ENCODE measurements around the gene SLC30A2. TPM values are rescaled to one million over a fixed set of nuclear protein-coding genes. Genes with fewer than 3 reads are reported as not detected.

The SLC30A2 gene
- total and polyA plus RNA-seq, 2 of the 13 experiments (the other 11 are each of a cell fraction or from before 2014, with no cell fraction given) = not detected

DNA sequence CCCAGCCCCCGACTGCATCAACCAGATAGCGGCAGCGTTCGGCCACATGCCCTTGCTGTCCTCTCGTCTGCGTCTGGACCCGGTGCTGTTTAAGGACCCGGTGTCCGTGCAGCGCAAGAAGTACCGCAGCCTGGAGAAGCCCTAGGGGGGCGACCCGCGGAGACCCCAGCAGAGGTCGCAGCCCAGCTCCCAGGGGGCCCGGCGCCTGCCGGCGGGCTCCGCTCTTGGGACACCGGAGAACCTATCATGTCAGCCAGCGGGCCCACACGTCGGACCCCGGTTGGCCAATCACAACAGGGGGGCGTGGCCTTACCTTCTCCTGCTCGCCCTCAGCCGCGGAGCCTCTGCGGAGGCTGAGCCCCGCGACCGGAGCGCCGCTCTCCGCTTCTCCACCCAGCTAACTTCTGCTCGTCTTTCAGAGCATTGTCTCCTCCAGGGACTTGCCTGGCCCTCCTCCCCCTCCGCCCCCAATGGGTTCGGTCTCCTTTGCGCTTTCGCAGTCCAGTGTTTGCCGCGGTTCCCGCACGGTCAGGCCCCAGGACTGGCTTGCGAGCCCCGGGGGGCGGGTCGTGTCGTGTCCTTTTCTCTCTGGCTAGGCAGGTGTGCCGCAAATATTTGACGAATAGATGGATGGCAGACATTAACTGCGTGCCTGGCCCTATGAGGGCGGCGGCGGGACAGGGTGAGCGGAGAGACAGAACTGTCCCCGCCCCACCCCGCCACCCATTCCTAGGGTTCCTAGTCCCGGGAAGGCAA lies 10.5 kb downstream of the SLC30A2 start (continued):
- TF ChIP-seq, protein P1, sequence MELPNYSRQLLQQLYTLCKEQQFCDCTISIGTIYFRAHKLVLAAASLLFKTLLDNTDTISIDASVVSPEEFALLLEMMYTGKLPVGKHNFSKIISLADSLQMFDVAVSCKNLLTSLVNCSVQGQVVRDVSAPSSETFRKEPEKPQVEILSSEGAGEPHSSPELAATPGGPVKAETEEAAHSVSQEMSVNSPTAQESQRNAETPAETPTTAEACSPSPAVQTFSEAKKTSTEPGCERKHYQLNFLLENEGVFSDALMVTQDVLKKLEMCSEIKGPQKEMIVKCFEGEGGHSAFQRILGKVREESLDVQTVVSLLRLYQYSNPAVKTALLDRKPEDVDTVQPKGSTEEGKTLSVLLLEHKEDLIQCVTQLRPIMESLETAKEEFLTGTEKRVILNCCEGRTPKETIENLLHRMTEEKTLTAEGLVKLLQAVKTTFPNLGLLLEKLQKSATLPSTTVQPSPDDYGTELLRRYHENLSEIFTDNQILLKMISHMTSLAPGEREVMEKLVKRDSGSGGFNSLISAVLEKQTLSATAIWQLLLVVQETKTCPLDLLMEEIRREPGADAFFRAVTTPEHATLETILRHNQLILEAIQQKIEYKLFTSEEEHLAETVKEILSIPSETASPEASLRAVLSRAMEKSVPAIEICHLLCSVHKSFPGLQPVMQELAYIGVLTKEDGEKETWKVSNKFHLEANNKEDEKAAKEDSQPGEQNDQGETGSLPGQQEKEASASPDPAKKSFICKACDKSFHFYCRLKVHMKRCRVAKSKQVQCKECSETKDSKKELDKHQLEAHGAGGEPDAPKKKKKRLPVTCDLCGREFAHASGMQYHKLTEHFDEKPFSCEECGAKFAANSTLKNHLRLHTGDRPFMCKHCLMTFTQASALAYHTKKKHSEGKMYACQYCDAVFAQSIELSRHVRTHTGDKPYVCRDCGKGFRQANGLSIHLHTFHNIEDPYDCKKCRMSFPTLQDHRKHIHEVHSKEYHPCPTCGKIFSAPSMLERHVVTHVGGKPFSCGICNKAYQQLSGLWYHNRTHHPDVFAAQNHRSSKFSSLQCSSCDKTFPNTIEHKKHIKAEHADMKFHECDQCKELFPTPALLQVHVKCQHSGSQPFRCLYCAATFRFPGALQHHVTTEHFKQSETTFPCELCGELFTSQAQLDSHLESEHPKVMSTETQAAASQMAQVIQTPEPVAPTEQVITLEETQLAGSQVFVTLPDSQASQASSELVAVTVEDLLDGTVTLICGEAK (IDR thresholded peaks at IDR 0.05) = no peak
- TF ChIP-seq, protein P1 (CRISPR knock-in tag; IDR thresholded peaks at IDR 0.05) = no peak; the same call in 1 of the 2 replicates
- no peak for TF ChIP-seq FOXM1 (CRISPR knock-in tag; IDR thresholded peaks at IDR 0.05)
- no peak for TF ChIP-seq KLF12 (CRISPR knock-in tag; IDR thresholded peaks at IDR 0.05; ENCODE audit: borderline replicate concordance)
- no peak for TF ChIP-seq ZNF577 (CRISPR knock-in tag; IDR thresholded peaks at IDR 0.05; ENCODE audit: borderline replicate concordance, low read depth)
- TF ChIP-seq FOSL1 (CRISPR knock-in tag; IDR thresholded peaks at IDR 0.05; ENCODE audit: borderline replicate concordance) = no peak
- no peak for TF ChIP-seq ZNF317 (CRISPR knock-in tag; IDR thresholded peaks at IDR 0.05)
- TF ChIP-seq, protein P2, sequence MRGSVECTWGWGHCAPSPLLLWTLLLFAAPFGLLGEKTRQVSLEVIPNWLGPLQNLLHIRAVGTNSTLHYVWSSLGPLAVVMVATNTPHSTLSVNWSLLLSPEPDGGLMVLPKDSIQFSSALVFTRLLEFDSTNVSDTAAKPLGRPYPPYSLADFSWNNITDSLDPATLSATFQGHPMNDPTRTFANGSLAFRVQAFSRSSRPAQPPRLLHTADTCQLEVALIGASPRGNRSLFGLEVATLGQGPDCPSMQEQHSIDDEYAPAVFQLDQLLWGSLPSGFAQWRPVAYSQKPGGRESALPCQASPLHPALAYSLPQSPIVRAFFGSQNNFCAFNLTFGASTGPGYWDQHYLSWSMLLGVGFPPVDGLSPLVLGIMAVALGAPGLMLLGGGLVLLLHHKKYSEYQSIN (CRISPR knock-in tag; IDR thresholded peaks at IDR 0.05; ENCODE audit: borderline replicate concordance) = no peak
- TF ChIP-seq, protein P3, sequence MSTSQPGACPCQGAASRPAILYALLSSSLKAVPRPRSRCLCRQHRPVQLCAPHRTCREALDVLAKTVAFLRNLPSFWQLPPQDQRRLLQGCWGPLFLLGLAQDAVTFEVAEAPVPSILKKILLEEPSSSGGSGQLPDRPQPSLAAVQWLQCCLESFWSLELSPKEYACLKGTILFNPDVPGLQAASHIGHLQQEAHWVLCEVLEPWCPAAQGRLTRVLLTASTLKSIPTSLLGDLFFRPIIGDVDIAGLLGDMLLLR (CRISPR knock-in tag; IDR thresholded peaks at IDR 0.05) = no peak
- no peak for TF ChIP-seq SMAD9 (CRISPR knock-in tag; IDR thresholded peaks at IDR 0.05)
- TF ChIP-seq MYC (CRISPR knock-in tag; IDR thresholded peaks at IDR 0.05; ENCODE audit: borderline replicate concordance) = peak; percentile 52; the same call in 1 of the 2 replicates
- TF ChIP-seq, protein P4, sequence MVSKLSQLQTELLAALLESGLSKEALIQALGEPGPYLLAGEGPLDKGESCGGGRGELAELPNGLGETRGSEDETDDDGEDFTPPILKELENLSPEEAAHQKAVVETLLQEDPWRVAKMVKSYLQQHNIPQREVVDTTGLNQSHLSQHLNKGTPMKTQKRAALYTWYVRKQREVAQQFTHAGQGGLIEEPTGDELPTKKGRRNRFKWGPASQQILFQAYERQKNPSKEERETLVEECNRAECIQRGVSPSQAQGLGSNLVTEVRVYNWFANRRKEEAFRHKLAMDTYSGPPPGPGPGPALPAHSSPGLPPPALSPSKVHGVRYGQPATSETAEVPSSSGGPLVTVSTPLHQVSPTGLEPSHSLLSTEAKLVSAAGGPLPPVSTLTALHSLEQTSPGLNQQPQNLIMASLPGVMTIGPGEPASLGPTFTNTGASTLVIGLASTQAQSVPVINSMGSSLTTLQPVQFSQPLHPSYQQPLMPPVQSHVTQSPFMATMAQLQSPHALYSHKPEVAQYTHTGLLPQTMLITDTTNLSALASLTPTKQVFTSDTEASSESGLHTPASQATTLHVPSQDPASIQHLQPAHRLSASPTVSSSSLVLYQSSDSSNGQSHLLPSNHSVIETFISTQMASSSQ (IDR thresholded peaks at IDR 0.05; ENCODE audit: low read depth) = no peak
- TF ChIP-seq, protein P4 (CRISPR knock-in tag; IDR thresholded peaks at IDR 0.05; ENCODE audit: borderline replicate concordance) = 0 out of 2 replicates have a peak, but pooled peaks have one; percentile 27
- no peak for TF ChIP-seq CHD4 (IDR thresholded peaks at IDR 0.05; ENCODE audit: borderline replicate concordance, low read length)
